GM21717 (cell line): ENCODE data around the gene RNF175.

Experiments used
- ATAC-seq: cut with Tn5 transposase; IDR thresholded peaks from one replicate; pipeline ENCODE4 v1.9.1; 2021; ENCODE audit warnings: mild to moderate bottlenecking, moderate library complexity; ENCODE audit not compliant: unreplicated experiment

The RNF175 gene

DNA sequence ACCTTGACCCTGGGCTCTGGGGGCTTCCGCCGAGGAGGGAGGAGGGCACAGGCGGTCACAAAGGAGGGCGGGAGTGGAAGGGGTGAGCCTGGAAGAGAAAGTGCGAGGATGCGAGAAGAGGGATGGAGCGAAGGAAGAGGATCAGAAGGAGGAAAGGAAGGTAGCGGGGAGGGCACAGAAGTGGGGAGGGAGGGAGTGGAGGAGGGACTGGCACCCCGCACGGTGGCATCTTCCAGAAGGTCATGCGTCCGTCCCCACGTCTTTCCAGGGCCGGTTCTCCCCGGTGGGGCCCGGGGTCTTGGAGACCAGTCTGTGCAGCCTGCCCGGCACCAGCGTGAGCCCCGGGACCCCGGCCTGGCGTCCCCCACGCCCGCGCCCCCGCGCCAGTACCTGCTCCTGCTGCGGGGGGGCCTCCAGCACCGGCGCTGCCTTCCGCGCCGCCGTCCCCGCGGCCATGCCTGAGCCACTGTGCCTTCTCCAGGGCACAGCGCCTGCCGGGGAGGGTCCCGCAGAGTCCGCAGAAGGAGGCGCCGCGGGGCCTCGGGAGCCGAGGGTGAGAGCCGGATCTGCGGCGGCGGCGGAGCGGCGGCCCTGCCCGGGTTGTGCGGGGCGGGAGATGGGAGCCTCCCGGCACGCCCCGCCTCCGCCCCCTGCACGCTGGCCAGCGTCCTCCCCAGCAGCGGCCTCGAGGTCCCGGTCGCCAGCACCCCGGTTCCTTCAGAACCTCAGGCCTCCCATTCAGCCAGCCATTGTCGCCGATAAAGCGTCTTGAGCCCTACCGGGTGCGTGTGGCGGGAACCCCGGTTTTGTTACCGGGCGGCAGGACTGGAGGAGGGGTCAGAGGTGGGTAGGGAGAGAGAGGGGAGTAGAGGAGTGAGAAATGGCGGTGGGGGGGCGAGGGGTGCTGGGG, at the start of gene RNF175:
Gene RNF175, minus strand, starts transcription at position 618 of the 910 bp plus-strand sequence. Its CDS starts 162 bp downstream, at position 456.
- no peak for ATAC-seq

GRCh38 chr4:153809307-153809706, 49.5 kb upstream of the RNF175 start:
- ATAC-seq, result no peak

- ATAC-seq, result no peak
Measured at GRCh38 chr4:153808175-153808574, 48.4 kb upstream of the RNF175 start.

GRCh38 chr4:153806073-153806472, 46.2 kb upstream of the RNF175 start:
- ATAC-seq, result no peak

DNA sequence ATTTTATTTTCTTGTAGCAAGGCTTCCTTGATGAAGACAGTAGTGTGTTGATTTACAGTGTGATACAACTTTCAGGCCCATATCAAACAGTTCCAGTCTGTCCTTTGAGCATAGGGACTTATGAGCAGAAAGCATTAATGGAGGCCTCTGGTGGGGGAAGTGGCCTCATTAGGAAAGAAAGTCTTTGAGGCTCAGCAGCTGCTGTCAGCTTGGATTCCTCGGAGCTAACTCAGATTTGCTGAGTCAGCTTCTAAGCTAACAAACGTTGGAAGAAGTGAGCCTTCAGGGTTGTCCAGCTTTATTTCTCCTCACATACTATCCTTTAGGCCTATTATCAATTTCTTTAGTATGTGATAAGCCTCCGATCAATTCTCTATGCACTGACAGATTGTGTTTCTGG, 44.9 kb upstream of the RNF175 start:
- no peak for ATAC-seq

GRCh38 chr4:153799694-153800074, 39.9 kb upstream of the RNF175 start:
- ATAC-seq, result no peak

- ATAC-seq, result no peak
Measured at GRCh38 chr4:153798901-153799693, 39.3 kb upstream of the RNF175 start.

- no peak for ATAC-seq
Measured at GRCh38 chr4:153798420-153798819, 38.6 kb upstream of the RNF175 start.

DNA sequence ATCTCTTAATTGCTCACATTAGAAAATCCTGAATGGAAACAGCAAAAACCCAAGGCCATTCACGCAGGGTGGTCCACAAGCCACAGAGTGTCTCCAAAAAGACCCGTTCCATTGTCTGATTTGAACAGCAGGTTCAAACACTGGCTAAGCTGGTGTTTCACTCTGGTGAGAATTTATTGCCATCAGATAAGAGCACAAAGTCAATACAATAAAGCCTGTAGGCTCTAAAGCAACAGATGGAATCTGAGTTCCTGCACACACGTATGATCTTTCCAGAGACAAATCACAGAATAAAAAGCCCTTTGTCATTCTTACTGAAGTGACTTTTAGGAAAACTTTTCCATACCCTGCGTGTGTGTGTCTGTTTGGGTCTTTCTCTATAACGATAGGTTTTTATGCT, 34.2 kb upstream of the RNF175 start:
- ATAC-seq, result no peak

DNA sequence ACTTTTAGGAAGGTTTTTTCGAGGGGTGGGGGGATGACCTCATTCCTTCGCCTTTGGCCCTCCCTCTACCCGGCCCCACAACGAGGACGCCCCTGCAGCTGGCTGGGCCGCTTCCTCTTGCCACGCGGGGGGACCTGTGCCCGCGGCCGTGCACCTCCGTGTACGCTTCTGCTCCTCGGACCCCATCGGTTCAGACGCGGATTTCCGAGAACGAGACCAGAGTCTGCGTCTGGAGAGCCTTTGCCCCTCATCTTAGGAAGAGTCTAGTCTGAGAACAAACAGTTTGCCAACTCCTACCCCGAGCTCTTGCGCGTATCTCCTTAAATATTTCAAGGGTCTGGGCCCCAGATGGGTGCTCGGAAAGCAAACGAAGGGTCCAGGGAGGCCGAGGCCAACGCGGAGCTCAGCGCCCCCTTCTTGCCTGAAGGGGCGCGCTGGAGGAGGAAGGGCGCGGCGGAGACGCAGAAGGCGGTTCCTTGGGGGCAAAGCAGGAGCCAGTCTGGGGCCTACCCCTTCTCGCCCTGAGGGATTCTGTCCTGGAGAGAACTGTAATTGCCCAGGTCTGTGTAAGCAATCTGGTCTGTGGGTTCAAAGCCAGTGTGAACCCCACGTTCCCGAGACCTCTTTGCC, 32.9 kb upstream of the RNF175 start:
- no peak for ATAC-seq

DNA sequence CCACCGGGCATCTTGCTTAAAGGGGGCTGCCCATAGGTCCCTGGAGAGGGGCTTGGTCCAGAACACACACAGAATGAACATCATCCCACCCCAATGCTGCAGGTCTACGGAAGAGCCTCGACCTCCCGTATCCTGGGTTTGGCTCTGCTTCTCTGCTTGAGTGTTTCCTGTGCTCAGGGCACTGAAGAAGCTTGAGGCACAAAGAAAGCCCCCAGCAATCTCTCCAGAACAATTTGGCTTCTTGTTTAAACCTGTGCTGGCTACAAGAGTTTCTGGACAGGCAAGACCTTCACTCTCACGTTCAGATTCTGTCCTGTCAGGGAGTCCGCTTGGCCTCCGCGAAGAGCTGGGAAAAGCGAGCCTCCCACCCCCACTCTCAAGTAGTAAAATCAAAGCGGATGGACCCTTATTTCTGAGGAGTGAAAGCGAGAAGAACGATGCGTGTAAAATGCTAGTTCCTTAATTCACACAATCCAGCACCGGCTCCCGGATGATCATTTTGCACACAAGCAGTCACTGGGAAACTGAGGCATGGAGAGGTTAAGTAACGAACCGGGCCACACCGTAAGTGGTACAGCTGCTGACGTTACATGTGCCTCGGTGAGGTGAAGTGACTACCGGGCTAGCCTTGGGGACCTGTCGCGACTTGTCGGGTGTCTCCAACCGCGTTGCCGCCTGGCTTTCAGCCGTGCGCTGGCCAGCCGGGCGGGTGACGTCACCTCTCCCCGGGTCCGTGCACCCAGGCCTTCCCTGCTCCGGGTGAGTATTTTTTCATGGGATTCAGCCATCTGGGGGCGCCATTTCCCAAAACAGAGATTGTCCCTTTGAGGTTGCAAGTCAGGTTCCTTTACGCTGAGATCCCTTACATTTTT, 32.2 kb upstream of the RNF175 start:
- no peak for ATAC-seq

DNA sequence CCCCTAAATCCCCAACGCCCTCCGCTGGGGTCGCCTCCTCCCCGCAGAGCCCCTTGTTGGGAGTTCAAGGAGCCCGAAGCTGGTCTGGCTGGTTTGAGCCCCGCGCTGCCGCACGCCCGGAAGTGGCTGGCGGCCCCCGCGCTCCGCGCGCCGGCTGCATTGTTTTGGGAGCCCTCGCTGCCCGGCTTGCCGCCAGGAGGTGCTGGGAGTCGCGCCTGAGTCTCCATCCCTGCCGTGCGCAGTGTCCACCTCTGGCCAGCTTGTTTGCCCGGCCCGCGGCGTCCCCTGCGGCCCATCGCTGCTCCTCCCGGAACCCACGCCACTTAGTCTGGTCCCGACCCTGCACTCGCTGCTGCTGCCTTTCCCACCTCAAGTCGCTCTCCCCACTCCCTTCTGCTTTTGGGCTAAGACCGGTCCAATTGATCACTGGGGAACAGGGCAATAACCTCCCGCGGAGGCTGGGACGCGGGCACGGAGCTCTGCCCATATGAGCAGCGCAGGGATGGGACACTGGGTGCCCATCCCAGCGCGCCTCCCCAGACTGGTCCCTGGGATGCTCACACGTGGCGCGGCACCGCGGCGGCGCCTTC, 31.2 kb upstream of the RNF175 start:
- ATAC-seq, result no peak

DNA sequence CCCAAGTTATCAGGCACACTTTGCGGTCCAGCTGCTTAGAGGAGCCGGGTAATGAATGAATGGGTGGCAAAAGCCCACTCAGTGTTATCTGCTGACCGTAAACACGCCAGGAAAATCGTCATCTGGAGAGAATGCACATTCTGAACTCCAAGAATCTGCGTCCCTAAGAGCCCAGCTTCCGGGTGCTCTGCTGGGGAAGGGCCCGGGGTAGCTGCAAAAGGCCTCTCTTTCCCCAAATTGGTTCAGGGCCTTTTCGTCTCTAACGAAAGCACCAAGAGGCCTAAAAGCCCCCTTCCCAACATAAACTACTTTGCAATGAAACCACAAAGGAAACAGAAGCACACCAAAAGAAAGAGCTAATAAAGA, 30.7 kb upstream of the RNF175 start:
- ATAC-seq, result no peak

DNA sequence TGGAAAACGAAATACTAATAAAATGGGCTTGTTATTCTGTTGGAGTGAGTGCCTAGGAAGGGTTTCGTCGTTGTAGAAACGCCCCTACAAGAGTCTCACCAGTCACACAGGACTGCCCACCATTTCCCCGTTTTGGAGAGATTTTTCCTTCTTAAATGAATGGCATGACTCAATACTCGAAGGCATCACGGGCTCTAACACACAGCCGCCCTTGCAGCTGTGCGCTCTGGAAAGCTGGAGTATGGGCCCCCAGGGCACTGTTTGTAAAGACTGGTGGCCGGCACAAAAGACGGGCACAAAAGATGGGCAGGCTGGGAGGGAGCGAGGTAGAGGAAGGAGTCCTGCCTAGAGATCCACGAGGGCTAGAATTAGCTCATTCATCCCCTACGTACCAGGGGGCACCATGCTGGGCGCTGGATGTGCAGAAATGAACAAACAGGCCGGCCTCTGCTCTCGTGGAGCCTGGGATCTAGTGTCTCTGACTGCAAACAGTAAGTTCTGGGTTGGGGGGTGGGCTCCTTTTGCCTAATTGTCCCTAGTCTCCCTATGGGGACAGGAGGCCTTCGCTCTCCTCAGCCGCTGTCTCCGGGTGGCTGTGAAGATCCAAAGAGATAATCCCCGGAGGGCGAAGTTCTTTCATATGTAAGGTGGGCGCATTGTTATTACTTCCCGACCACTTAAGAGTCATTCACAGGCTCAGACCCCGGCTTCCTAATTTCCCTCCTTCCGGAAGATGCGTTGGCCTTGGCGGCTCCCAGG, 30.1 kb upstream of the RNF175 start:
- no peak for ATAC-seq

GRCh38 chr4:153788413-153789276, 28.8 kb upstream of the RNF175 start, which contains the start of gene SFRP2:
Gene SFRP2 (minus strand): TSS chr4:153789083. CDS start chr4:153788835, 248 bp downstream.
- ATAC-seq, result no peak

DNA sequence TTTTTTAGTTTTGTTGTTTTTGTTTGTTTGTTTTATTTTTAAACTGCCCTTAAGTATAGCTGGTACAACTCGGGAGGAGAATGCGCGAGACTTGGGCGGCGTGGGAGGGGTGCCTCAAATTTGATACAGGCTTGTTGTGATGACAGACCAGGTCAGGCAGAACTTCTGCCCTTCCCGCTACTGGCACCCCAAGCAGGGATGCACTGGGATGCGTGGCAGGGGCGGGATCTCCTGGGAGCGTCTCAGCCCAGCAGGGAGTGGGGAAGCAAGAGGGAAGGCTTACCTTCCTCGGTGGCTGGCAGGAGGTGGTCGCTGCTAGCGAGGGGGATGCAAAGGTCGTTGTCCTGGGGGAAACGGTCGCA, 28.2 kb upstream of the RNF175 start:
- no peak for ATAC-seq

DNA sequence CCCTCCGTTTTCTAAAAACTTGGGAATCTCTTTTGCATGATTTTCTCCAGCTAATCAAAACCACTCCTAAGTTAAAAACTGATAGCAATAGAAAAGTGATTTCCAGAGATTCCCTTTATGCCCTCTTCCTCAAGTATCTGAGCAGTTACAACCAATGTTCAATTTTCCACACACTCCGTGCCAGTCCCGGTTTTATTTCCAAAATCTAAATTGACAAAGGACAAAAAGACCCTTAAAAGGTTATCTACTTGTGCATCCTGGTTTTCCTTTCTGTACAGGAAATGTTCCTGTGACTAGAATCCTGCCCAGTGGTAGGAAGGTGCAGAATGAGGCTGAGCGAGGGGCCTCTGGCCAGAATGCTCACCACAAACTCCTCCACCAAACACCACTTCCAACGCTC, 27.8 kb upstream of the RNF175 start:
- no peak for ATAC-seq

DNA sequence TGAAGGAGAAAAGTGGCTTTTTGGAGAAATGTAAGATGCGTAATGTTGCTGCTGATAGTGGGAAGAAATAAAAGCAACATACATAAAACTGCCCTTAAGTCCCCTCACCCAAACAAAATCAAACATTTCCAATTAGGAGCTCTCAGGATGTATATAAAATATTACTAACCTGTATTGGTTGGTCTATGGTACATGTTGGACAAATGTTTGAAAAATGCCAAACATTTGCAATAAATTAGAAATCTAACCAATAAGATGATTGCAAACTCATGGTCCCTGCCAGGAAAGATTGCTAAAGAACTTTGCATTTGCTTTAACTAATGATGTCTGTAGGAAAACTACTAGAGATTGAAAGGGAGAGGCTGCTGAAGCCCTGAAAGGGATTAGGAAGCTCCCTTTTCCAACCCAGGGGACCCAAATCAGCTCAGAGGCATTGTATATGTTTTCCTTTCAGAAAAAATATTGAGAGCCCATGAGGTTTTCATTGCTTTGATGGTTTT, 27.3 kb upstream of the RNF175 start:
- ATAC-seq, result no peak
